ENCODE results near the gene TIMM8A.
A peak's percentile ranks its signal among the peaks of the same experiment; 100 is the strongest.

- TF ChIP-seq CTCF (IDR thresholded peaks at IDR 0.05) (peak; percentile 62 to 73 (median 62)), POLR2A (IDR thresholded peaks at IDR 0.05; ENCODE audit: low read depth) (peak; percentile 69), POLR2AphosphoS5 (IDR thresholded peaks at IDR 0.05) (peak; percentile 93 to 97)
Measured at GRCh38 chrX:101390664-101391525, 42.4 kb upstream of the TIMM8A start, which contains the start of gene RPL36A.

All from esophagus muscularis mucosa (tissue), 3 donors.